Activated CD8-positive, alpha-beta T cell treated with anti-CD3 and anti-CD28 coated beads for 36 hours (primary cell): Measurements from ENCODE around the gene HNRNPU. TPM values are rescaled to one million over a fixed set of nuclear protein-coding genes. Genes with fewer than 3 reads are reported as not detected.

Experiments
- ATAC-seq: fragments of 200-7000 bp; cut with Tn5 transposase; one replicate; pipeline ENCODE4 v1.10.0; 2021; ENCODE audit warnings: mild to moderate bottlenecking, moderate library complexity
- CTCF ChIA-PET: fragments of 350-600 bp; sonication (Branson Sonifier 250); formaldehyde crosslinking; loops from one replicate; lab custom pipeline; 2021; ENCODE audit warnings: antibody characterized with exemption; lab: Charles Lee
- POLR2A ChIA-PET: fragments of 350-600 bp; sonication (Branson Sonifier 250); formaldehyde crosslinking; loops from one replicate; lab custom pipeline; 2021; ENCODE audit warnings: antibody characterized with exemption; lab: Charles Lee
- DNase-seq: peaks from one replicate; pipeline ENCODE4 v3.0.0-alpha.2; 2020
- H3K27ac Mint-ChIP-seq: one replicate; pipeline ENCODE4 v1.8.0; 2021; ENCODE audit warnings: mild to moderate bottlenecking, mixed read lengths
- H3K27me3 Mint-ChIP-seq: one replicate; pipeline ENCODE4 v1.8.0; 2021; ENCODE audit warnings: mixed read lengths
- H3K36me3 Mint-ChIP-seq: one replicate; pipeline ENCODE4 v1.8.0; 2021; ENCODE audit warnings: low read depth, mixed read lengths
- H3K4me1 Mint-ChIP-seq: one replicate; pipeline ENCODE4 v1.8.0; 2021; ENCODE audit warnings: low read depth, mixed read lengths
- H3K4me3 Mint-ChIP-seq: one replicate; pipeline ENCODE4 v1.8.0; 2021; ENCODE audit warnings: mild to moderate bottlenecking, moderate library complexity, mixed read lengths
- H3K9me3 Mint-ChIP-seq: one replicate; pipeline ENCODE4 v1.8.0; 2021; ENCODE audit warnings: mixed read lengths
- CTCF ChIP-seq: fragments of 200-600 bp; IDR thresholded peaks from one replicate; pipeline ENCODE4 v1.8.0; 2022; ENCODE audit warnings: antibody characterized with exemption, mild to moderate bottlenecking
- intact Hi-C: fragments of 100-400 bp; cut with micrococcal nuclease; formaldehyde crosslinking; loops from one replicate; pipeline ENCODE4 v1.10.0; 2022
- total RNA-seq, 2 experiments: library from RNA; stranded (reverse); gene quantifications; one replicate each; pipeline ENCODE4 v1.2.3, GENCODE V29; 2021

HNRNPU gene
- total RNA-seq, 2 experiments from 2014 or later = 469 to 474 TPM

DNA sequence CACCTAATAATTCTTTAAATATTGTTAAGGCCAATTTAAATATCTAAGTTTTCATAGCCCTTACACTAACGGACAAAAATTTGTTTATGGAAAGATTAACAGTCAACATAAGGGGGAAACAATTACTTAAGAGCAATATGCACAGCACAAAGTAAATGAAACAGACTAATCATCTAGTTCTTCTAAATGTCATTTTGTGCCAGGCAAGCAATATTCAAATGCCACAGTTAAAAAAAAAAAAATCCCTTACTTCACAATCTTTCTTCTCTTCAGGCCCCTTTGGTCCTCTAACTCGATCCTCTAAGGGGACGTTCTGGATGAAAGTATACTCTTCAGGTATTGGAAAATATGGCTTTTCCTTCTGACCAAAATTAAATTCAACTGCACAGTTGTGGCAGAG lies 6.6 kb downstream of the HNRNPU start:
- no peak for TF ChIP-seq CTCF
- intact Hi-C loops = no loop called here
- H3K4me1 Mint-ChIP-seq = peaks cover 71% of the 10 kb centered on the region
- ChIA-PET CTCF (interaction anchor here (0.6 to 3.7 kb wide), 4 partner anchors 18 to 185 kb away, joined by 3 to 16 read pairs (median 4); partner anchors contain the start of gene COX20), POLR2A (interaction anchor here (9.4 to 20.0 kb wide), 2 partner anchors 5 to 17 kb away, joined by 86 to 554 read pairs; partner anchors contain the start of gene COX20)
- H3K27me3 Mint-ChIP-seq = no peaks in the 10 kb centered on the region
- ATAC-seq (no peak), DNase-seq (no peak)
- H3K9me3 Mint-ChIP-seq = no peaks in the 10 kb centered on the region
- H3K4me3 Mint-ChIP-seq = peak overlapping the region; percentile 22
- H3K27ac Mint-ChIP-seq = peak overlapping the region; percentile 88
- peaks cover 89% of the 10 kb centered on the region for H3K36me3 Mint-ChIP-seq

DNA sequence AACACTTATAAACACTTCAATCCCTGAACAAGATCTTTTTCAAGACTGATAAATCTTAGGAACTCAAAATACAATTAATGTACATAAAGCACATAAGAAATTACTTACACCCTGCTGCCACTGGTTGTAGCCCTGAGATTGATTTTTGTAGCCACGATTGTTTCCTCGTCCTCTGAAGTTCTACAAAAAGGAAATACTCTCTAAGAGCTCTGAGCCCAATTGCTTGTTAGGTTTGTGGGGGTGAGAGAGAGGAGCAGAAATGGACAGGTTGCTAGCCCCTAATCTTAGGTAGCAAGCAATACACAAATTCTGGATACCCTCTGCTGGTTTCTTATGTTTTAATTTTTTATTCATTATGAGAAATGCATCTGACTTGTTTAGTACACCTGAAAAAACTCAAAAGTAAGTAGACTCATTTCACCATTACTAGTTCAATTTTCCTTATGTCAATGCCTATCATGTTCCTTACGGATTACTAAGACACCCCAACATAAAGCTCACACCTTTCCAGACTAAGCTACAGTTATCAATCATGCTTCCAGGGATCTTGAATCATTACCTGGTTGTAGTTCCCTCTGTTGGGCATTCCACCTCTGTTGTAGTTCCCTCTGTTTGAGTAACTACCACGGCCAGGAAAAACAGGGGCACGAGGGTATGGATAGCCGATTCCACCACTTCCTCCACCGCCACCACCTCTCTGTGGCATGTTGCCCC lies 9.3 kb downstream of the HNRNPU start:
- Mint-ChIP-seq H3K4me3 (peak overlapping the region; percentile 54), H3K36me3 (peaks cover 88% of the 10 kb centered on the region), H3K4me1 (peaks cover 84% of the 10 kb centered on the region), H3K27ac (peak overlapping the region; percentile 88), H3K27me3 (no peaks in the 10 kb centered on the region), H3K9me3 (no peaks in the 10 kb centered on the region)
- no peak for TF ChIP-seq CTCF
- DNase-seq (no peak), ATAC-seq (peak; percentile 27)
- ChIA-PET CTCF (interaction anchor here (1.0 to 3.7 kb wide), 7 partner anchors 8 to 187 kb away, joined by 3 to 16 read pairs (median 4); partner anchors contain the start of genes COX20 and HNRNPU), POLR2A (interaction anchor here (8.1 to 20.0 kb wide), 2 partner anchors 7 to 15 kb away, joined by 86 to 554 read pairs; partner anchors contain the start of genes COX20 and HNRNPU)
- intact Hi-C loops = no loop called here

GRCh38 chr1:244854166-244854565 lies 10.2 kb downstream of the HNRNPU start:
- intact Hi-C loops = no loop called here
- ChIA-PET CTCF (interaction anchor here (1.0 to 3.7 kb wide), 2 partner anchors 18 to 188 kb away, joined by 4 to 16 read pairs; partner anchors contain the start of gene COX20), POLR2A (interaction anchor here (8.1 to 20.0 kb wide), 2 partner anchors 8 to 14 kb away, joined by 86 to 554 read pairs; partner anchors contain the start of genes COX20 and HNRNPU)
- Mint-ChIP-seq H3K27ac (peak overlapping the region; percentile 64), H3K4me3 (no peak overlapping the region), H3K36me3 (peaks cover 90% of the 10 kb centered on the region), H3K27me3 (no peaks in the 10 kb centered on the region), H3K9me3 (no peaks in the 10 kb centered on the region), H3K4me1 (peaks cover 84% of the 10 kb centered on the region)
- ATAC-seq = no peak
- DNase-seq = no peak
- no peak for TF ChIP-seq CTCF

- no peak overlapping the region for H3K4me3 Mint-ChIP-seq
- peak overlapping the region; percentile 75 for H3K27ac Mint-ChIP-seq
- no peaks in the 10 kb centered on the region for H3K9me3 Mint-ChIP-seq
- DNase-seq (no peak), ATAC-seq (no peak)
- intact Hi-C loops = no loop called here
- POLR2A ChIA-PET = interaction anchor here (8.1 to 20.0 kb wide), 2 partner anchors 9 to 12 kb away, joined by 86 to 554 read pairs; partner anchors contain the start of genes COX20 and HNRNPU
- H3K4me1 Mint-ChIP-seq = peaks cover 82% of the 10 kb centered on the region
- CTCF ChIA-PET = interaction anchor here (0.8 to 3.8 kb wide), 3 partner anchors 9 to 190 kb away, joined by 3 to 14 read pairs (median 10); no protein-coding TSS in a partner anchor
- H3K36me3 Mint-ChIP-seq = peaks cover 89% of the 10 kb centered on the region
- no peaks in the 10 kb centered on the region for H3K27me3 Mint-ChIP-seq
- no peak for TF ChIP-seq CTCF
These were observed 11.6 kb downstream of the HNRNPU start for GRCh38 chr1:244852694-244853093.
